Memory B cell (primary cell): Measurements from ENCODE around the gene PARS2.

Experiments
- ATAC-seq: fragments of 150-1000 bp; cut with Tn5 transposase; 2 replicates; pipeline ENCODE4 v1.10.0; 2021; ENCODE audit warnings: low read depth, mild to moderate bottlenecking, moderate library complexity
- DNase-seq, 2 donors: peaks; one replicate each; pipeline ENCODE4 v3.0.0; 2022; ENCODE audit warnings: low spot score in 2 of 2
- H3K27ac Mint-ChIP-seq: one replicate; pipeline ENCODE4 v1.8.0; 2022; ENCODE audit warnings: mild to moderate bottlenecking, moderate library complexity, mixed read lengths
- H3K27me3 Mint-ChIP-seq: one replicate; pipeline ENCODE4 v1.8.0; 2022; ENCODE audit warnings: mixed read lengths
- H3K36me3 Mint-ChIP-seq: one replicate; pipeline ENCODE4 v1.8.0; 2022; ENCODE audit warnings: mild to moderate bottlenecking, mixed read lengths
- H3K4me1 Mint-ChIP-seq: one replicate; pipeline ENCODE4 v1.8.0; 2022; ENCODE audit warnings: mixed read lengths
- H3K4me3 Mint-ChIP-seq: one replicate; pipeline ENCODE4 v1.8.0; 2022; ENCODE audit warnings: mild to moderate bottlenecking, moderate library complexity, mixed read lengths
- H3K9me3 Mint-ChIP-seq: one replicate; pipeline ENCODE4 v1.8.0; 2022; ENCODE audit warnings: mixed read lengths

PARS2 gene

DNA sequence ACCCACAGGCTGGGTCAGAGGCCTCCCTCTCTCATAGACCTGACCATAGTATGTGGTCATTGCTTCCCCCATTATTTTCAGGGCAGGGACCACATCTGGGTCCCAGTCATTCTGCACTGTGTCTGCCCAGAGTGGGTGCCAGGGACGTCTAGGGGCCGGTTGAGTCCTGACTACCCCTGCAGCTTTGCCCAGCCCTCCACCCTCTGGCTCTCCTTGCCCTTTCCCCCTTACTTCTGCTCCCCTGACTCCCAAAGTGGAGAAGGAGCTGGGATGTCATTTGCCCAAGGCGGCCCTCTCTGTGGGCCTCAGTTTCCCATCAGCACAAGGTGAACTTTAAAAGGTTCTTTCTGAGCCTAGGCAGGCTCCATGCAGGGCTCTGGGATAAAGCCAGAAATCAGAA, 41.1 kb upstream of the PARS2 start:
- Mint-ChIP-seq H3K4me3 (no peak overlapping the region), H3K4me1 (peaks cover 8% of the 10 kb centered on the region), H3K36me3 (no peaks in the 10 kb centered on the region), H3K9me3 (no peaks in the 10 kb centered on the region), H3K27ac (no peak overlapping the region), H3K27me3 (no peaks in the 10 kb centered on the region)
- ATAC-seq: no peak
- no peak for DNase-seq

DNA sequence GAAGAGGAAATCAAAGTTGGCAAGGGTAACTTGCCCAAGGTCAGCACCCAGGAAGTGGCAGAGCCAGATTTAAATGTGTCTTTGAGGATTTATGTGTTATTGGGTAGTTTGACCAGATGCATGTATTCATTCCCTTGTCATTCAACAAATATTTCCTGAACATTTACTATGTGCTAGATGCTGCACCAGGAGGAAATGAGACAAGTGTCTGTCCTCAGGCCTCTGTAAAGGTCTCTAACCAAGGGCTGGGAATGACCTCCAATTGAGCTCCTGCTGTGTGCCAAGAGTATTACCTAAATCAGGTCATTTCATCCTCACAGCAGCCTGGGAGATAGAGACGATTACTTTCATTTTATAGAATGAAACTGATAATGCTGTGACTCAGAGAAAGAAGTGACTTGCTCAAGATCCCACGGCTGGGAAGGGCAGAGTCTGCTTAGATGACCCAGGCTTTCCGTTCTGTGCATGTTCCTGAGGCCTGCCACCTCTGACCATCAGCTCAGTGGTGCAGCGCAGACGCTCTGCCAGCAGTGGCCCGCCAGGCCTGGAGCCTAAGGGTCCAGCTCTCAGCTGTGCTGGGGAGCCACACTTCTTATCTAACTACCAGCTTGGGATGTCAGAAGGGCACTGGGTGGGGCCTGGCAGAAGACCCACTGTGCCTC, 40.3 kb upstream of the PARS2 start:
- no peak for ATAC-seq

DNA sequence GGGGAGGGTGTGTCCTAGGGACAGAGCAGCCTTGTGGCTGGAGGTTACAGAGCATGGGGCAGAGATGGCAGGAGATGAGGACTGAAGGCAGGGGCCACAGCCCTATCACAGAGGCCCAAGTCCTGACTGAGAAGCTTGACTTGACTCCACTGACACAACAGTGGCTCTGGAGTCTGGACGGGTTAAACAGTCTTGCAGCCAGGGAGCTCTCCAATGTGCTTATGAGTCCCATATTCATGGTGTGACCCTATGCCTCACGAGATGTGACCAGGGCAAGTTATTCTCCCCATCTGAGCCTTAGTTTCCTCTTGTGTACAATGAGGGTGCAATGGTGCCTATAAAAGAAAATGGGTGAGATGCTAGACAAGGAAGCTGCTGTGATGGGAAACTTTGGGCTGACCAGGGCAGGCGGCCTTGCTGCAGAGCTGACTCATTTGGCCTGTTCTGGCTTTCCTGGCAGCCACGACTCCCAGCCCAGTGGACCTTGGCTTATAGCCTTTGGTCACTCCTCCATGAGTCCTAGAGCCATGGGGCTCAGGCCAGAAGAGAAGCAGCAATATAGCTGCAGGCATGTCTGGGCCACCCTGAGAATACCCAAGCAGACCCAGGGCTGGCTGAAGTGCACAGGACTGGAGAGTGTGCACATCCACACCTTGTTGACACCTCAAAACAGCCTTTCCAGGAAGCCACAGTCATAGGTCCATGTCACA, 39.6 kb upstream of the PARS2 start:
- H3K36me3 Mint-ChIP-seq: no peaks in the 10 kb centered on the region
- no peaks in the 10 kb centered on the region for H3K27me3 Mint-ChIP-seq
- no peaks in the 10 kb centered on the region for H3K9me3 Mint-ChIP-seq
- peaks cover 19% of the 10 kb centered on the region for H3K4me1 Mint-ChIP-seq
- DNase-seq (no peak), ATAC-seq (no peak)
- no peak overlapping the region for H3K4me3 Mint-ChIP-seq
- H3K27ac Mint-ChIP-seq: no peak overlapping the region

More for the DNA sequence above, 40.3 kb upstream of the PARS2 start:
- no peak overlapping the region for H3K4me3 Mint-ChIP-seq
- peaks cover 15% of the 10 kb centered on the region for H3K4me1 Mint-ChIP-seq
- no peaks in the 10 kb centered on the region for H3K9me3 Mint-ChIP-seq
- no peaks in the 10 kb centered on the region for H3K27me3 Mint-ChIP-seq
- no peak for DNase-seq
- no peak overlapping the region for H3K27ac Mint-ChIP-seq
- H3K36me3 Mint-ChIP-seq: no peaks in the 10 kb centered on the region

DNA sequence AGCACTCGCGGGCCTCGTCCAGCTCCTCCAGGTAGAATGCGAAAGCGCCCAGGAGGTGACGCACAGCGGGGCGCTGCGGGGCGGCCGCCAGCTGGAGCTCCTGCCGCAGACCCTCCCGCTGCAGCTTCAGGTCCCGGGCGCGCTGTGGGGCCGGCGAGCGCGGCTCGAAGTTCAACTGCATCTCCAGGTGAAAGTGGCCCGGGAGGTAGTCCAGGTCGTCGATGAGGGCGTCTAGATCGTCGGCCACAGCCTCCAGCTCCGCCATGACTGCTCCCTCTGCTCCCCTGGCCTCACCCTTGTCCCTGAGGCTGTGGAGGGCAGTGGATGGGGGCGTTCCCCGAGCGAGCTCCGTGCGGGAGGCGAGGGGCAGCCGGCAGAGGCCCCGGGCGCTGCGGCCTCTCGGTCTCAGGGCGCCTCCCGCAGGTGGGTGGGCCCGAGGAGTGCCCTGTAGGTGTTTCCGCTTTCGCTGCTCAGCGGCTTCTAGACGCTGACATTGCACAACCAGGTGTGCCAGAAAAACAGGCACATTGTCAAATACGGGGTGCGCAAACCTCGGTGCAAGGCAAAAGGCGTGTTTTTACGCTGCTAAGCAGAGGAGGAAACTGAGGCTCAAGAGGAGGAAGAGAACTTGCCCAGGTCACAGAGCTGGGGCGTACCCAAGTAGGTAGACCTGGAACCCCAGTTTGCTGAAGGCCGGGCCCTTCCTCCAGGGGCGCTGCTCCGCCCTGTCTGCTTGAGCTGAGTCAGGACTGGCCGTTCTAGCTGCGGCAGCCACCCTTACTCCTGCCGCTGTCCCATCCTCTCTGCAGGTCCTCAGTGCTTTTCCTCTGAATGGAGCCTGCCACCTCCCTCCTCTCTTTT, 36.8 kb upstream of the PARS2 start, which contains the start of gene TTC22:
Gene TTC22, minus strand, starts transcription at position 425 of the 861 bp plus-strand sequence. Its CDS starts 160 bp downstream, at position 265.
- Mint-ChIP-seq H3K27ac (peak within 1 kb of the TSS; percentile 72), H3K4me1 (peaks cover 34% of the 10 kb centered on the region), H3K4me3 (peak within 1 kb of the TSS; percentile 96), H3K27me3 (no peaks in the 10 kb centered on the region), H3K9me3 (no peaks in the 10 kb centered on the region), H3K36me3 (peaks cover 3% of the 10 kb centered on the region)
- DNase-seq (peak; percentile 56 to 68), ATAC-seq (peak; percentile 89)

DNA sequence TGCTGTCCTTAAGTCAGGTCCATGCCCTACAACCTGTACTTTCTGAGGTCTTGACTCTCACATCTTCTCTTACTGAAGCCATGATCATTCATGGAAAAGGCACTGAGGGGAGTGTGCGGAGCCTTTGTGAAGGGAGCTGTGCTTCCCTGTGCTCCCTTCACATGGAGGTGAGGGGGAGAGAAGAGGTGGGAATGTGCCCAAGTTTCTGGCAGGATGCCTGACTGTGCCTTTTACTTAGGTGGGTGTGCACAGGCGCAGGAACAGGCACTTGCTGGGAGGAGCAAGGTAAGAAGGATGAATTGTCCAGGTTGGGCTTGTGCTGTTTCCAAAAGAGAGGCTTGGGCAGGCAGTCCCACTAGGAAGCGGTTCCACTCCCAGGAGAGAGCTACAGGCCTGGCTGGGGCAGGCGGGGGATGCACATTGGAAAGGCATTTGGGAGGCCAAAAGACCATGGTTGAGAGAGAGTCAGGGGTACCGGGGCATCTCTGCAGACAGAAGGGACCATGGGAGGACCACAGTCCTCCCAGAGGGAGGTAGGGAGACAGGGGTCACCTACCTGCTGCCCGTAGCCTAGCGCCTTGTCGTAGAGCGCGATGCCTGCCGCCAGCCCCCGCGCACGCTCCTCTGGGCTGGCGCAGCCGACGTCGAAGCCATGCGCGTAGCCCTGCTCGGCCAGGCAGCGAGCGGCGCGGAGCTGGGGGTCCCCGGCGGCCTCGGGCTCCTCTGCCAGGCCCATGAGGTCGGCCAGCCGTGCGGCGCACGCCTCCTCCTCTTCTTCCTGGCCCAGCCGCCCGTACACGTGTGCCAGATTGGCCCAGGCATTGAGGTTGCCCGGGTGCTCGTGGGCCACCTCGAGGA, 35.9 kb upstream of the PARS2 start:
- H3K27ac Mint-ChIP-seq: peak overlapping the region; percentile 55
- peaks cover 34% of the 10 kb centered on the region for H3K4me1 Mint-ChIP-seq
- peaks cover 4% of the 10 kb centered on the region for H3K36me3 Mint-ChIP-seq
- no peak for DNase-seq
- H3K9me3 Mint-ChIP-seq: no peaks in the 10 kb centered on the region
- no peak for ATAC-seq
- peak overlapping the region; percentile 96 for H3K4me3 Mint-ChIP-seq
- no peaks in the 10 kb centered on the region for H3K27me3 Mint-ChIP-seq

DNA sequence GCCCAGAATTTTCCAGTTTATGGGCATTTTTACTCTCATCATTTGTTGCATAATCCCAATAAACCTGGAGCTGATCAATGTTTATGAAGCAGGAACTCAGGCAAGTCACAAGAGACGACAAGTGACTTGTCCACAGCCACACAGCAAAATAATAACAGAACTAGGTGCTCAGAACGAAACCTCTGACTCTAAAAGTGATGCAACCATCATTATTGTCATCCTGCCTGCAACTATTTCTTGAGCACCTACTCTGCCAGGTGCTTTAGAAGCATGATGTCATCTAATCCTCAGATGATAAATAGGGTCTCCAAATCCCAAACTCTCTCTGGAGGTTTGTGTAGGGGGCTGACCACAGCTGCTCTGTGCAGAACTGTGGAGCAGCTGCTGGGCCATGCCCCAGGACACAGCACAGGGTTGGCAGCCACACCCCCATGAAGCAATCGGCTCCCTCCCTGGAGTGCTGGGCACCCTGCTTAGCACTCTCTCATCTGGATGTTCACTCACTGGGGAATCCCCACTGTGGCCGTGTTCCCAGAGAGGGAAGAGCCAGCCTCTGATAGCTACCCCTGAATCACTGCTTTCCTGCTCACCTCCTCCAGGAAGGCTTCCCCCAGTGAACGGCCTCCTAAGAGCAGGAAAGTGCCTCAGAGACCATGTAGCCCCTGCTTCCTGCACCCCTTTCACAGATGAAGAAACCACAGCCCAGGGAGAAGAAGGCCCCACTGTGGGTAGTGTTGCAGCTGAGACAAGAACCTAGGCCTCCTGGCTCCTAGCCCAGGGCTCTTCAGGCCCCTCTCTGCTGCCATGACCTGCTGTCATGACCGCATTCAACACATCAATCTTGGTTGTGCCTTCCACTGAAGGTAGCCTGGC, 34.7 kb upstream of the PARS2 start:
- H3K27me3 Mint-ChIP-seq: no peaks in the 10 kb centered on the region
- peaks cover 34% of the 10 kb centered on the region for H3K4me1 Mint-ChIP-seq

DNA sequence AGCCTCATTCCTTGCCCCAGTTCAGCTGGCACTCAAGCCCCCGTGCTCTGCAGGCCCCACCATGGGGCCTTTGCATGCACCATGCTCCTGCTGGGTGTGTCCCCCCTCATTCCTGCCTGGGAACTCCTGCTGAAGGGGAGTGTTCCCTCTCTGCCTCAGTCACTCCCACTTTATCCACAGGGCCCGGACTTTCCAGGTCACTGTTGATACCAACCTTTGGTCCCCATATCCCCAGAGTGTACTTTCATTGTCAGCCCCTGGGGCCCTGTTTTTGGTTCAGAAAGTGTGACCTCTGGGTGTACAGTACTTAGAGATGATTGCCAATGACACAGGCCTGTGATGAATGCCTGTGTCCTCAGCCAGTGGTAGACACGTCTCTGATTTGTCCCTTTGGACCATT, 33.9 kb upstream of the PARS2 start:
- ATAC-seq (no peak), DNase-seq (no peak)
- peaks cover 6% of the 10 kb centered on the region for H3K36me3 Mint-ChIP-seq

More for the DNA sequence above, 34.7 kb upstream of the PARS2 start:
- Mint-ChIP-seq H3K36me3 (peaks cover 6% of the 10 kb centered on the region), H3K9me3 (no peaks in the 10 kb centered on the region), H3K4me3 (peak overlapping the region; percentile 84), H3K27ac (peak overlapping the region; percentile 55)
- DNase-seq (no peak), ATAC-seq (no peak)

DNA sequence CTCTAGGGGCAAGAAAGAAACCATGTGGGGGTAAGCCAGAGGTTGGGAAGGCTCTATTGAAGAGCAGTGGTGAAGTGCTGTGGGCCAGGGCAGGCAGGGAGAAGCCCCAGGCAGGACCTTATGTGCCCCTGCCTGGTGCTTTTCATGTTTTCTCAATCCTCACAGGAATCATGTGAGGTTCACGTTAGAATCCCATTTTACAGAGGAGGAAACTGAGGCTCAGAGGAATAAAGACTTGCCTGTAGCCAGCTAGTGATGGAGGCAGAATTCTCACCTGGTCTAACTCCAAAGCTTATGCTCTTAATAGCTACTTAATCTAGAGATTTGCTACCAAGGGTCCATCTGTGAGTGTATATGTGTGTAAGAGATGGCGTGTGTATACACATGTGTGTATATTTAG, 32.6 kb upstream of the PARS2 start:
- Mint-ChIP-seq H3K27me3 (no peaks in the 10 kb centered on the region), H3K36me3 (peaks cover 8% of the 10 kb centered on the region), H3K4me3 (no peak overlapping the region), H3K9me3 (no peaks in the 10 kb centered on the region), H3K27ac (no peak overlapping the region), H3K4me1 (peaks cover 33% of the 10 kb centered on the region)
- ATAC-seq (no peak), DNase-seq (no peak)

More for the DNA sequence above, 33.9 kb upstream of the PARS2 start:
- Mint-ChIP-seq H3K4me1 (peaks cover 34% of the 10 kb centered on the region), H3K4me3 (no peak overlapping the region), H3K27ac (no peak overlapping the region), H3K9me3 (no peaks in the 10 kb centered on the region), H3K27me3 (no peaks in the 10 kb centered on the region)

DNA sequence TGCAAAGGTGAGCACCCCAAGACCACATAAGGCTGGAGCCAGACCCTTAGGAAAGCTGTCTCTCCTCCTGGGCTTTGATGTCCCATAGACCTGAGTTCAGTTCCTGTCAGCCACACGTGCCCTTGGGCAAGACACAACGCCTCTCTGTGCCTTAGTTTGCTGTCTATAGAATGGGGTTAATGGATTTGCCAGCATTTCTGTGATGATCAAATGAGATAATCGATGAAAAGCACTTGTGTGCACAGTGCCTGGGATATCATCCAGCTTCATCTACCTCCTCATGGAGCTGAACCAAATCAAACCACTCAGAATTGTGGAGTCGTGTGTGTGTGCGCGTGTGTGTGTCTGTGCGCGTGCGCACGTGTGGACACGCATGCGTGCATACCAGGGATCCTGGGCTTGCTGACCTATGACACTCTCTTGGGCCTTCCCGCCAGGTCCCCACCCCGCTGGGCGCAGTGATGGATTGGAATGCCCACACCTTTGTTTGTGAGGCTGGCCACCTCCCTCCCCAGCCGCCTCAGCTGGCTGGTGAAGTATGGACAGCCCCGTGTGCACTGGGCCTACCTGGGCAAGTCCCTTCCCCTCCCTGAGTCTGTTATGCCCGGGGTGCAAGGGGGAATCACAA, 31.6 kb upstream of the PARS2 start:
- Mint-ChIP-seq H3K27ac (no peak overlapping the region), H3K27me3 (no peaks in the 10 kb centered on the region), H3K4me3 (no peak overlapping the region), H3K36me3 (peaks cover 8% of the 10 kb centered on the region), H3K4me1 (peaks cover 29% of the 10 kb centered on the region), H3K9me3 (no peaks in the 10 kb centered on the region)
- DNase-seq (no peak), ATAC-seq (no peak)

DNA sequence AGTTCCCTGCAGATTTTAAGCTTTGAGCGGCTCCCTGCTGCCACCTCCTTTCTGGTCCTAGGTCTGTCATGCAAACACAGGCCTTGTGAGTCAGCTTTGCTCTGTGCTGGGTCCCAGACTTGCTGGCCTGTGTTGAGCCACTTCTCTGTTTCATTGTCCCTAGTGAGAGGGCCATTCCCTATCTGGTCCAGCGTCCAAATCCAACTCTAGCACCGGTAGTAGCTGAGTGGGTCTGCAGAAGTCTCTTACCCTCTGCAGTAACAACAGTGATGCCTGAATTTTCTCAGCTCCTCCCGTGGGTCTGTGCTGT, 31.0 kb upstream of the PARS2 start:
- Mint-ChIP-seq H3K9me3 (no peaks in the 10 kb centered on the region), H3K36me3 (peaks cover 10% of the 10 kb centered on the region), H3K27ac (no peak overlapping the region), H3K27me3 (no peaks in the 10 kb centered on the region), H3K4me3 (no peak overlapping the region), H3K4me1 (peaks cover 28% of the 10 kb centered on the region)
- ATAC-seq (no peak), DNase-seq (no peak)

DNA sequence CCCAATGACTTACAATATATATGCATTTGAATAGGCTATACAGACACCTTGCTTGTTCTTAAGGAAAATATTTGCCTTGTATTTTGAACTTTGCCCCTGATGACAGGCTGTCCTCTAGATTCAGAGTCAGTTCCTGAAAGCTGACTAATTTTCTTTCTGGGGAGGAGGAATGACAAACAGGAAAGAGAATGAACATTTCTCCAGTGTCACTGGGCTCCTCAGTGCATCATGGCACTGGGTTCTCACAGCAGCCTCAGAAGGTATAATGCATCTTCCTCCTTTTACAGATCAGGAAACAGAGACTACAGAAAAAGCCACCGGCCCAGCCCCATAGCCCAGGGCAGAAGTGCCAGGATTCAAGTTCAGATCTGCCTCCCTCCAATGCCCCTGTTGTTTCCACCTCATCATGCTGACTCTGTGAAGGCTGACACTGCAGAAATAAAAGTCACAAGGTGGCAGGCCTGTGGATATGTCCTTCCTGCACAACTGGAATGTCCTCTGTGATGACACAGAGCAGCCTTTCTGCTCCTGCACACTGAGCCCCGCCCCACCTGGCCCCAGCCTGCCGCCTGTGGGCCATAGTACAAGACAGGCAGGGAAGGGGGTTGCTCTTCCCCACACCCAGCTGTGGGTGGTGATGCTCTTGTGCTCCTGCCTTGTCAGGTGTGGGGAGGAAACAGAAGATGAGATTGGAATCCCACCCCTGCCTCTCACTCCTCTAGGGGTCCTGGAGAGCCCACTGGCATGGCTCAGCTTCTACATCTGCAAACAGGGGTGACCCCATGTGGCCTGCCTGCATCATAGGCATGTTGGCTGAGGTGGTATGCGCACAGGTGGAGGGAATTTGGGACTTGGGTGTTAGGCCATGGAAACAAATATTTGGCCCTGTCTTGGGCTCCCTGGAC, 30.4 kb upstream of the PARS2 start:
- DNase-seq: no peak

More for the DNA sequence above, 30.4 kb upstream of the PARS2 start:
- no peak overlapping the region for H3K4me3 Mint-ChIP-seq
- no peaks in the 10 kb centered on the region for H3K9me3 Mint-ChIP-seq
- H3K4me1 Mint-ChIP-seq: peaks cover 22% of the 10 kb centered on the region
- no peak for ATAC-seq
- H3K36me3 Mint-ChIP-seq: peaks cover 10% of the 10 kb centered on the region
- H3K27ac Mint-ChIP-seq: no peak overlapping the region
- no peaks in the 10 kb centered on the region for H3K27me3 Mint-ChIP-seq
